Measurements from ENCODE around the gene HLCS. TPM values are rescaled to one million over a fixed set of nuclear protein-coding genes. Genes with fewer than 3 reads are reported as not detected.
A peak's percentile ranks its signal among the peaks of the same experiment; 100 is the strongest.

HLCS gene
- total RNA-seq, 4 donors from 2014 or later, result 20.0 to 75.4 (median 32.8) TPM

DNA sequence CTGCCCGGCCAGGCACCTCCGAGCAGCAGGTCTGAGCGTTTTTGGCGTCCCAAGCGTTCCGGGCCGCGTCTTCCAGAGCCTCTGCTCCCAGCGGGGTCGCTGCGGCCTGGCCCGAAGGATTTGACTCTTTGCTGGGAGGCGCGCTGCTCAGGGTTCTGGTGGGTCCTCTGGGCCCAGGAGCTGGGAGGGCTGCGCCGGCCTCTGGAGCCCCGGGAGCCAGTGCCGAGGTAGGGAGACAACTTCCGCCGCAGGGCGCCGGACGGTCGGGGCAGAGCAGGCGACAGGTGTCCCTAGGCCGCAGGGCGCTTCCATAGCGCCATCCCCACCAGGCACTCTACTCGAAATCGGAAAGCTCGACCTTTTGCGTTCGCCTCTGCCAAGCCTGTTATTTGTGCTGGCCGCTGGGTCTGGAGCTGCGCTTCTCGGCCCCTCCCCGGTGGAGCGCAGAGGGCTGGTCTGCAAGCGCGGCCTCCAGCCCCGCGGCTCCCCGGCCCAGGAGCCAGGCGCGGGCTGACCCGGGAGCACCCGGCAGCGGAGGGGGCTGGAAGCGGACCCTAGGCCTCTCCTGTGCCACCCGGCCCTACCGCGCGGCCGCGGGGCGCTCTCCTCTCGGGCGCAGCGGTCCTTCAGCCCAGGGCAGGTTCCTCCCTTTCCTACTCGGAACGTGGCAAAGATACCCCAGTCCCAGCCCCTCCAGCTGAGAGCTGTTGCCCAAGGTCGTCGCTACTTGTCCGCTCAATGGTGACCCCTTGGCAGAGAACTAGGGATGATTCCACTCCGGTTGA, 265.3 kb downstream of the HLCS start:
- Histone ChIP-seq H3K9me3 (no peaks in the 10 kb centered on the region), H3K27me3 (peaks cover 100% of the 10 kb centered on the region), H3K36me3 (no peaks in the 10 kb centered on the region), H3K4me1 (peaks cover 26 to 65% (median 50%) of the 10 kb centered on the region in 4 donors), H3K4me3 (peak overlapping the region in 2 of 4 donors; percentile 15 to 47), H3K27ac (no peak overlapping the region)
- in situ Hi-C loops (cut with MboI; ENCODE audit: low pct_ligation_motif_present in 1 of 4, low pct_unique_long_range_greater_than_20kb in 1 of 4, low sequenced_read_pairs in 3 of 4), result no loop called here
- TF ChIP-seq EP300 (IDR thresholded peaks at IDR 0.05; ENCODE audit: low read depth), result no peak
- no peak for TF ChIP-seq POLR2AphosphoS5 (IDR thresholded peaks at IDR 0.05)
- TF ChIP-seq POLR2A (IDR thresholded peaks at IDR 0.05), result no peak
- TF ChIP-seq, protein P1, sequence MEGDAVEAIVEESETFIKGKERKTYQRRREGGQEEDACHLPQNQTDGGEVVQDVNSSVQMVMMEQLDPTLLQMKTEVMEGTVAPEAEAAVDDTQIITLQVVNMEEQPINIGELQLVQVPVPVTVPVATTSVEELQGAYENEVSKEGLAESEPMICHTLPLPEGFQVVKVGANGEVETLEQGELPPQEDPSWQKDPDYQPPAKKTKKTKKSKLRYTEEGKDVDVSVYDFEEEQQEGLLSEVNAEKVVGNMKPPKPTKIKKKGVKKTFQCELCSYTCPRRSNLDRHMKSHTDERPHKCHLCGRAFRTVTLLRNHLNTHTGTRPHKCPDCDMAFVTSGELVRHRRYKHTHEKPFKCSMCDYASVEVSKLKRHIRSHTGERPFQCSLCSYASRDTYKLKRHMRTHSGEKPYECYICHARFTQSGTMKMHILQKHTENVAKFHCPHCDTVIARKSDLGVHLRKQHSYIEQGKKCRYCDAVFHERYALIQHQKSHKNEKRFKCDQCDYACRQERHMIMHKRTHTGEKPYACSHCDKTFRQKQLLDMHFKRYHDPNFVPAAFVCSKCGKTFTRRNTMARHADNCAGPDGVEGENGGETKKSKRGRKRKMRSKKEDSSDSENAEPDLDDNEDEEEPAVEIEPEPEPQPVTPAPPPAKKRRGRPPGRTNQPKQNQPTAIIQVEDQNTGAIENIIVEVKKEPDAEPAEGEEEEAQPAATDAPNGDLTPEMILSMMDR (IDR thresholded peaks at IDR 0.05), result no peak
- no peak for DNase-seq
- intact Hi-C loops (cut with DNase I; ENCODE audit: low total_unique reads), result loop anchor here (10.0 kb wide), 1 partner anchor 1504 kb away; no protein-coding TSS in a partner anchor
- 6% methylated on average over 22 of the region's 65 CpGs; no CpG with 5 or more reads in 1 of the 2 donors for WGBS, 2 donors (ENCODE audit: low coverage in 1 of 2)

Small RNA genes within 50 kb of the gene (small RNA-seq; reads per million reads assigned to genes)
- gene RF00019 (0 reads per million in 4 donors), gene RNA5SP491 (8.5 to 27.9 (median 15.2) reads per million in 4 donors)

Other genes starting within 250 kb of the HLCS start
- under 1 TPM in 1 of 4 donors, not detected in 3; 0.27 TPM for gene RIPPLY3, start 40.0 kb upstream of the HLCS start, total RNA-seq
- 10 to 100 TPM in 1 of 4 donors, 1 to 10 TPM in 2, under 1 TPM in 1; 0.80 to 10.2 (median 7.6) TPM for gene PIGP, start 106.4 kb upstream of the HLCS start, total RNA-seq
- 100 to 1,000 TPM in 3 of 4 donors, 10 to 100 TPM in 1; 84.0 to 247 (median 146) TPM for gene TTC3, start 106.6 kb upstream of the HLCS start, total RNA-seq